WERI-Rb-1 (cell line): ENCODE measurements around the gene SPATA2L.

ENCODE experiments used
- DNase-seq: peaks from one replicate; pipeline ENCODE4 v3.0.0-alpha.2; 2020
- H3K27ac ChIP-seq: fragments of 250-450 bp; sonication (Bioruptor Pico); 2 replicates; pipeline ENCODE4 v1.5.1; 2020; ENCODE audit warnings: mild to moderate bottlenecking, moderate library complexity
- H3K27me3 ChIP-seq: fragments of 250-450 bp; sonication (Bioruptor Pico); 2 replicates; pipeline ENCODE4 v1.5.1; 2021; ENCODE audit warnings: mild to moderate bottlenecking, low read depth, moderate library complexity; ENCODE audit not compliant: insufficient read depth, severe bottlenecking
- H3K36me3 ChIP-seq: fragments of 250-450 bp; sonication (Bioruptor Pico); 2 replicates; pipeline ENCODE4 v1.5.1; 2020; ENCODE audit warnings: mild to moderate bottlenecking, moderate library complexity
- H3K4me3 ChIP-seq: 2 replicates; pipeline ENCODE4 v1.5.1; 2011; ENCODE audit warnings: low read depth, mild to moderate bottlenecking, control low read depth, low read length
- H3K9me3 ChIP-seq: fragments of 250-450 bp; sonication (Bioruptor Pico); 2 replicates; pipeline ENCODE4 v1.5.1; 2021; ENCODE audit warnings: mild to moderate bottlenecking, moderate library complexity; ENCODE audit not compliant: severe bottlenecking
- TF ChIP-seq, protein P1 (sequence below): IDR thresholded peaks from 2 replicates; pipeline ENCODE4 v1.5.1; 2011; ENCODE audit warnings: low read depth, mild to moderate bottlenecking, control low read depth, inconsistent platforms, low read length

The SPATA2L gene

DNA sequence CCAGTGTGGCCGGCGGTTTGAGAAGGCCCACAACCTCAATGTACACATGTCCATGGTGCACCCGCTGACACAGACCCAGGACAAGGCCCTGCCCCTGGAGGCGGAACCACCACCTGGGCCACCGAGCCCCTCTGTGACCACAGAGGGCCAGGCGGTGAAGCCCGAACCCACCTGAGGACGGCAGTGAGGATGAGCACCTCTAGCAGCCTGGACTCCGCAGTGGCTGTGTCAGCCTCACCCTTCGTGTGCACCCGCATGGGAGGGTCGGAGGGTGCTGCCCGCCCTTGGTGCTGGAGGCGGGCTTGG is 36.5 kb upstream of the SPATA2L start:
- Histone ChIP-seq H3K27ac (no peak overlapping the region), H3K4me3 (no peak overlapping the region), H3K9me3 (no peaks in the 10 kb centered on the region), H3K36me3 (peaks cover 48% of the 10 kb centered on the region), H3K27me3 (no peaks in the 10 kb centered on the region)
- no peak for DNase-seq
- TF ChIP-seq, protein P1, sequence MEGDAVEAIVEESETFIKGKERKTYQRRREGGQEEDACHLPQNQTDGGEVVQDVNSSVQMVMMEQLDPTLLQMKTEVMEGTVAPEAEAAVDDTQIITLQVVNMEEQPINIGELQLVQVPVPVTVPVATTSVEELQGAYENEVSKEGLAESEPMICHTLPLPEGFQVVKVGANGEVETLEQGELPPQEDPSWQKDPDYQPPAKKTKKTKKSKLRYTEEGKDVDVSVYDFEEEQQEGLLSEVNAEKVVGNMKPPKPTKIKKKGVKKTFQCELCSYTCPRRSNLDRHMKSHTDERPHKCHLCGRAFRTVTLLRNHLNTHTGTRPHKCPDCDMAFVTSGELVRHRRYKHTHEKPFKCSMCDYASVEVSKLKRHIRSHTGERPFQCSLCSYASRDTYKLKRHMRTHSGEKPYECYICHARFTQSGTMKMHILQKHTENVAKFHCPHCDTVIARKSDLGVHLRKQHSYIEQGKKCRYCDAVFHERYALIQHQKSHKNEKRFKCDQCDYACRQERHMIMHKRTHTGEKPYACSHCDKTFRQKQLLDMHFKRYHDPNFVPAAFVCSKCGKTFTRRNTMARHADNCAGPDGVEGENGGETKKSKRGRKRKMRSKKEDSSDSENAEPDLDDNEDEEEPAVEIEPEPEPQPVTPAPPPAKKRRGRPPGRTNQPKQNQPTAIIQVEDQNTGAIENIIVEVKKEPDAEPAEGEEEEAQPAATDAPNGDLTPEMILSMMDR = no peak

DNA sequence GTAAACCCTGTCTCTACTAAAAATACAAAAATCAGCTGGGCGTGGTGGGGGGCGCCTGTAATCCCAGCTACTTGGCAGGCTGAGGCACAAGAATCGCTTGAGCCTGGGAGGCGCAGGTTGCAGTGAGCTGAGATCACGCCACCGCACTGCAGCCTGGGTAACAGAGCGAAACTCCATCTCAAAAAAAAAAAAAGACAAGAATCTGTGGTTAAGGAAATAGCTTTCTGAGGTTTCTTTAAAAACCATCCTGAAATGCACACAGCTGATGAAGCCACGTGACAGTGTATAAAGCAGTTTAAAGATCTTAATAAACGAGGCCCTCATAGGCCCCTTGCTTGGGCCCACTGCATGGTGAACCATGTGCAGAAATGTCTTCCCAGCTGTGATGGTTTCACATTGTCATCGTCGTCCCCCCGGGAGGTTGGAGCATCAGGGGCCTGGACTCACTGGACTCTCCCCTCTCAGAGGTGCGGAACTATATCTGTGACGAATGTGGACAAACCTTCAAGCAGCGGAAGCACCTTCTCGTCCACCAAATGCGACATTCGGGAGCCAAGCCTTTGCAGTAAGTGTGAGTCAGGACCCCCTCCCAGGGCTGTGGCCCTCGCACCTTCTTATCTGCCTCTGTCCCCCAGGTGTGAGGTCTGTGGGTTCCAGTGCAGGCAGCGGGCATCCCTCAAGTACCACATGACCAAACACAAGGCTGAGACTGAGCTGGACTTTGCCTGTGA is 36.0 kb upstream of the SPATA2L start:
- Histone ChIP-seq H3K36me3 (peaks cover 48% of the 10 kb centered on the region), H3K4me3 (no peak overlapping the region), H3K27ac (no peak overlapping the region), H3K9me3 (no peaks in the 10 kb centered on the region), H3K27me3 (no peaks in the 10 kb centered on the region)
- no peak for DNase-seq
- TF ChIP-seq, protein P1 = no peak

DNA sequence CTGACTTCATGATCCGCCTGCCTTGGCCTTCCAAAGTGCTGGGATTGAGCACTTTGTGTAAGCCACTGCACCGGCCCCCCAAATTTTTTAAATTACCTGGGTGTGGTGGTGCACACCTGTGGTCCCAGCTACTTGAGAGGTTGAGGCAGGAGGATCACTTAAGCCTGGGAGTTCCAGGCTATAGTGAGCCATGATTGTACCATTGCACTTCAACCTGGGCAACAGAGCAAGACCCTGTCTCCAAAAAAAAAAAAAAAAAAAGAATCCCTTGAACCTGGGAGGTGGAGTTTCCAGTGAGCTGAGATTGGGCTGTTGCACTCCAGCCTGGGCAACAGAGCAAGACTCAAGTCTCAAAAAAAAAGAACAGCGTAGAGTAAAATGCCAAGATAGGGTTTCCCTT is 35.0 kb upstream of the SPATA2L start:
- no peaks in the 10 kb centered on the region for H3K27me3 ChIP-seq
- peaks cover 46% of the 10 kb centered on the region for H3K36me3 ChIP-seq
- no peak for DNase-seq
- H3K27ac ChIP-seq = no peak overlapping the region
- TF ChIP-seq, protein P1 = no peak
- H3K9me3 ChIP-seq = no peaks in the 10 kb centered on the region
- H3K4me3 ChIP-seq = no peak overlapping the region

DNA sequence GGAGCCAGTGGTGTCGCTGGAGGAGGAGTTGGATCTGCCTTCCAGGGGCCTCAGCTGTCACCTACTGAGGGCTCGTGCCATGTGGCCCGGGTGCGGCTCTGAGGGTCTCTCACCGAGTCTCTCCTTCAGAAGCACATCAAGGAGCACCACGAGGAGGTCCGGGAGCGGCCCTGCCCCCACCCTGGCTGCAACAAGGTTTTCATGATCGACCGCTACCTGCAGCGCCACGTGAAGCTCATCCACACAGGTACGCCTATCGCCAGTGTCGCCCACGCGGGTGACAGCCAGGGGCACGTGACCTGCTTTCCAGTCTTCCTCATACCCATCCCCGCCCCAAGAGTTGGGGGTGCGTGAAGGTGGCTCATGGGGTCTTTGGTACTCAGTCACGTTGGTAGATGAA is 32.3 kb upstream of the SPATA2L start:
- H3K4me3 ChIP-seq = no peak overlapping the region
- no peaks in the 10 kb centered on the region for H3K9me3 ChIP-seq
- no peak overlapping the region for H3K27ac ChIP-seq
- no peak for DNase-seq
- peaks cover 40% of the 10 kb centered on the region for H3K36me3 ChIP-seq
- TF ChIP-seq, protein P1 = no peak
- no peaks in the 10 kb centered on the region for H3K27me3 ChIP-seq

DNA sequence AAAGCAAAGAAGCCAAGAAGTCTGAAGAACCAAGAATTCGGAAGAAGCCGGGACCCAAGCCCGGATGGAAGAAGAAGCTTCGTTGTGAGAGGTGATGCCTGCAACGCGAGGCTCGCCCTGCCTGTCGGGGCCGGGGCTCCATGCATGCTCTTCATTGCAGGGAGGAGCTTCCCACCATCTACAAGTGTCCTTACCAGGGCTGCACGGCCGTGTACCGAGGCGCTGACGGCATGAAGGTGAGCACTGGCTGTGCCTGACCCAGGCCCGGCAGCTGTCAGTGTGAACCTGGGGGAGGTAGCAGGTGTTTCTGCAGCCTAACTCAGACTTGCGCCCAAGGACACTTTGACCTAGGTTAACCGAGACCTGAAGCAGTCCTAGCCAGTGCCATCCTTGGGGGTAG is 31.8 kb upstream of the SPATA2L start:
- H3K4me3 ChIP-seq = no peak overlapping the region
- H3K27ac ChIP-seq = no peak overlapping the region
- H3K36me3 ChIP-seq = peaks cover 38% of the 10 kb centered on the region

More for the DNA sequence above, 31.8 kb upstream of the SPATA2L start:
- no peaks in the 10 kb centered on the region for H3K9me3 ChIP-seq
- no peak for DNase-seq
- no peaks in the 10 kb centered on the region for H3K27me3 ChIP-seq
- TF ChIP-seq, protein P1 = no peak
